Karpas-422 (cell line): ENCODE results near the gene ELOA. TPM values are rescaled to one million over a fixed set of nuclear protein-coding genes. Genes with fewer than 3 reads are reported as not detected.

Source experiments
- DNase-seq: peaks from one replicate; pipeline ENCODE4 v3.0.0-alpha.2; 2015
- H2AFZ ChIP-seq: fragments of 200-600 bp; sonication (generic); 2 replicates; pipeline ENCODE4 v1.6.1; 2014; ENCODE audit warnings: antibody characterized with exemption, low read length, mixed read lengths
- H3K27ac ChIP-seq: fragments of 200-600 bp; sonication (generic); 2 replicates; pipeline ENCODE4 v1.5.1; 2014; ENCODE audit warnings: mild to moderate bottlenecking, low read length, moderate library complexity
- H3K27me3 ChIP-seq: fragments of 200-600 bp; sonication (generic); 2 replicates; pipeline ENCODE4 v1.6.1; 2014; ENCODE audit warnings: low read length, mixed read lengths
- H3K36me3 ChIP-seq: fragments of 200-600 bp; sonication (generic); 2 replicates; pipeline ENCODE4 v1.6.1; 2014; ENCODE audit warnings: low read length, mixed read lengths; ENCODE audit not compliant: insufficient read depth
- H3K4me1 ChIP-seq: fragments of 200-600 bp; sonication (generic); 2 replicates; pipeline ENCODE4 v1.6.1; 2014; ENCODE audit warnings: mild to moderate bottlenecking, low read length, mixed read lengths
- H3K4me2 ChIP-seq: fragments of 200-600 bp; sonication (generic); 2 replicates; pipeline ENCODE4 v1.6.1; 2014; ENCODE audit warnings: low read length, low read depth, mild to moderate bottlenecking; ENCODE audit not compliant: poor library complexity, severe bottlenecking
- H3K4me3 ChIP-seq: fragments of 200-600 bp; sonication (generic); 2 replicates; pipeline ENCODE4 v1.5.1; 2014; ENCODE audit warnings: mild to moderate bottlenecking, antibody characterized with exemption, low read length, mixed read lengths
- H3K79me2 ChIP-seq: fragments of 200-600 bp; sonication (generic); 2 replicates; pipeline ENCODE4 v1.6.1; 2014; ENCODE audit warnings: mild to moderate bottlenecking, low read length, mixed read lengths
- H3K9ac ChIP-seq: fragments of 200-600 bp; sonication (generic); 2 replicates; pipeline ENCODE4 v1.6.0; 2014; ENCODE audit warnings: low read length
- H3K9me2 ChIP-seq: fragments of 200-600 bp; sonication (generic), shearing (Covaris generic); replicated peaks from 2 replicates; pipeline ENCODE4 v1.6.0; 2014; ENCODE audit warnings: mild to moderate bottlenecking, low read length, moderate library complexity; ENCODE audit not compliant: insufficient read depth
- H3K9me3 ChIP-seq: fragments of 300-700, 200-600 bp; sonication (generic); 2 replicates; pipeline ENCODE4 v1.6.1; 2014; ENCODE audit warnings: low read length, mixed read lengths
- H4K20me1 ChIP-seq: fragments of 200-600 bp; sonication (generic); 2 replicates; pipeline ENCODE4 v1.6.1; 2014; ENCODE audit warnings: mild to moderate bottlenecking, antibody characterized with exemption, low read length, low read depth; ENCODE audit not compliant: insufficient read depth
- total RNA-seq: library from RNA; depleted of rRNA; stranded (reverse); fragments of >200 nt; shearing (Covaris generic); gene quantifications from 2 replicates; pipeline ENCODE4 v1.2.3, GENCODE V29; 2014; ENCODE audit warnings: low replicate concordance

Gene ELOA
- total RNA-seq, 1 experiment from 2014 or later = 14.6 TPM

- no peaks in the 10 kb centered on the region for H3K9me2 ChIP-seq
- H3K79me2 ChIP-seq = peaks cover 4% of the 10 kb centered on the region
- no peak overlapping the region for H3K4me3 ChIP-seq
- no peaks in the 10 kb centered on the region for H3K27me3 ChIP-seq
- H3K9ac ChIP-seq = no peak overlapping the region
- no peaks in the 10 kb centered on the region for H4K20me1 ChIP-seq
- H2AFZ ChIP-seq = no peak overlapping the region
- H3K4me2 ChIP-seq = no peak overlapping the region
- H3K4me1 ChIP-seq = peaks cover 21% of the 10 kb centered on the region
- no peaks in the 10 kb centered on the region for H3K9me3 ChIP-seq
- no peak overlapping the region for H3K27ac ChIP-seq
- H3K36me3 ChIP-seq = no peaks in the 10 kb centered on the region
- DNase-seq = no peak
Measured at GRCh38 chr1:23768733-23769132, 25.5 kb downstream of the ELOA start.

- H3K27me3 ChIP-seq = no peaks in the 10 kb centered on the region
- no peaks in the 10 kb centered on the region for H4K20me1 ChIP-seq
- H3K79me2 ChIP-seq = peaks cover 20% of the 10 kb centered on the region
- H2AFZ ChIP-seq = no peak overlapping the region
- no peaks in the 10 kb centered on the region for H3K9me2 ChIP-seq
- no peaks in the 10 kb centered on the region for H3K9me3 ChIP-seq
- H3K27ac ChIP-seq = no peak overlapping the region
- peak overlapping the region; percentile 43; the same call in 1 of the 2 replicates for H3K4me3 ChIP-seq
- peak overlapping the region; percentile 35 for H3K9ac ChIP-seq
- DNase-seq = peak; percentile 95
- H3K4me2 ChIP-seq = peak overlapping the region; percentile 77
- H3K36me3 ChIP-seq = no peaks in the 10 kb centered on the region
- peaks cover 28% of the 10 kb centered on the region for H3K4me1 ChIP-seq
Measured at GRCh38 chr1:23772049-23772853, 29.0 kb downstream of the ELOA start.

- no peak overlapping the region for H3K27ac ChIP-seq
- no peaks in the 10 kb centered on the region for H3K9me3 ChIP-seq
- H3K9me2 ChIP-seq = no peaks in the 10 kb centered on the region
- H3K4me2 ChIP-seq = peak overlapping the region; percentile 77
- DNase-seq = no peak
- no peaks in the 10 kb centered on the region for H3K27me3 ChIP-seq
- no peak overlapping the region for H2AFZ ChIP-seq
- no peaks in the 10 kb centered on the region for H3K36me3 ChIP-seq
- H3K9ac ChIP-seq = no peak overlapping the region
- H3K79me2 ChIP-seq = peaks cover 26% of the 10 kb centered on the region
- H3K4me3 ChIP-seq = no peak overlapping the region
- peaks cover 32% of the 10 kb centered on the region for H3K4me1 ChIP-seq
- H4K20me1 ChIP-seq = no peaks in the 10 kb centered on the region
Measured at GRCh38 chr1:23772854-23773242, 29.6 kb downstream of the ELOA start.

GRCh38 chr1:23774174-23774880 lies 31.1 kb downstream of the ELOA start:
- Histone ChIP-seq H3K79me2 (peaks cover 39% of the 10 kb centered on the region), H3K4me2 (no peak overlapping the region), H3K4me3 (no peak overlapping the region), H2AFZ (no peak overlapping the region), H3K27ac (no peak overlapping the region), H3K27me3 (no peaks in the 10 kb centered on the region), H3K9me3 (no peaks in the 10 kb centered on the region), H3K9ac (no peak overlapping the region), H4K20me1 (peaks cover 8% of the 10 kb centered on the region), H3K9me2 (no peaks in the 10 kb centered on the region), H3K4me1 (peaks cover 36% of the 10 kb centered on the region), H3K36me3 (no peaks in the 10 kb centered on the region)
- no peak for DNase-seq

GRCh38 chr1:23776217-23776616 lies 32.9 kb downstream of the ELOA start:
- DNase-seq = no peak
- H3K4me1 ChIP-seq = peaks cover 45% of the 10 kb centered on the region
- H3K27me3 ChIP-seq = no peaks in the 10 kb centered on the region
- peaks cover 57% of the 10 kb centered on the region for H3K79me2 ChIP-seq
- peak overlapping the region; percentile 78 for H3K4me2 ChIP-seq
- peaks cover 13% of the 10 kb centered on the region for H4K20me1 ChIP-seq
- H3K9me3 ChIP-seq = no peaks in the 10 kb centered on the region
- H3K9me2 ChIP-seq = no peaks in the 10 kb centered on the region
- H3K27ac ChIP-seq = no peak overlapping the region
- no peak overlapping the region for H2AFZ ChIP-seq
- no peak overlapping the region for H3K9ac ChIP-seq
- H3K36me3 ChIP-seq = peaks cover 9% of the 10 kb centered on the region; the same call in 1 of the 2 replicates
- H3K4me3 ChIP-seq = no peak overlapping the region

- H3K9me2 ChIP-seq = no peaks in the 10 kb centered on the region
- H3K4me1 ChIP-seq = peaks cover 27% of the 10 kb centered on the region
- peak; percentile 94 for DNase-seq
- peaks cover 13% of the 10 kb centered on the region for H4K20me1 ChIP-seq
- H3K9me3 ChIP-seq = no peaks in the 10 kb centered on the region
- peak within 1 kb of the TSS; percentile 96 for H3K4me3 ChIP-seq
- H3K9ac ChIP-seq = peak within 1 kb of the TSS; percentile 94
- H3K27ac ChIP-seq = peak within 1 kb of the TSS; percentile 35; the same call in 1 of the 2 replicates
- peaks cover 72% of the 10 kb centered on the region for H3K79me2 ChIP-seq
- peaks cover 15% of the 10 kb centered on the region; the same call in 1 of the 2 replicates for H3K36me3 ChIP-seq
- H2AFZ ChIP-seq = peak within 1 kb of the TSS; percentile 79; the same call in 1 of the 2 replicates
- H3K4me2 ChIP-seq = peak within 1 kb of the TSS; percentile 96
- no peaks in the 10 kb centered on the region for H3K27me3 ChIP-seq
Measured at GRCh38 chr1:23777979-23778814, 34.9 kb downstream of the ELOA start, which contains the start of gene PITHD1. PITHD1 (plus strand) TSS chr1:23778418; CDS start chr1:23778516, 98 bp downstream.

- peaks cover 25% of the 10 kb centered on the region for H3K4me1 ChIP-seq
- H4K20me1 ChIP-seq = peaks cover 13% of the 10 kb centered on the region
- no peaks in the 10 kb centered on the region for H3K9me3 ChIP-seq
- H3K27me3 ChIP-seq = no peaks in the 10 kb centered on the region
- peaks cover 24% of the 10 kb centered on the region; the same call in 1 of the 2 replicates for H3K36me3 ChIP-seq
- no peak for DNase-seq
- peak overlapping the region; percentile 96 for H3K4me2 ChIP-seq
- no peak overlapping the region for H2AFZ ChIP-seq
- peak overlapping the region; percentile 96 for H3K4me3 ChIP-seq
- peak overlapping the region; percentile 93 for H3K9ac ChIP-seq
- no peak overlapping the region for H3K27ac ChIP-seq
- H3K9me2 ChIP-seq = no peaks in the 10 kb centered on the region
- H3K79me2 ChIP-seq = peaks cover 74% of the 10 kb centered on the region
Measured at GRCh38 chr1:23779826-23780371, 36.6 kb downstream of the ELOA start.
